GM10248 (cell line): ENCODE measurements around the gene ECEL1.

ENCODE experiments used
- CTCF ChIA-PET: fragments of 300-600 bp; sonication (Branson Sonifier 250); formaldehyde crosslinking; extraction: SDS; loops from one replicate; lab custom pipeline; 2021; ENCODE audit warnings: antibody characterized with exemption; lab: Yijun Ruan, JAX
- POLR2A ChIA-PET: fragments of 350-650 bp; sonication (Branson Sonifier 250); formaldehyde crosslinking; extraction: SDS; loops from one replicate; lab custom pipeline; 2020; ENCODE audit warnings: antibody characterized with exemption; lab: Yijun Ruan, JAX
- DNase-seq: peaks from one replicate; pipeline ENCODE4 v3.0.0; 2012; ENCODE audit errors: extremely low spot score
- CTCF ChIP-seq: IDR thresholded peaks from 2 replicates; pipeline ENCODE4 v1.5.1; 2012; ENCODE audit warnings: mild to moderate bottlenecking, low read depth; ENCODE audit errors: extremely low read depth, missing control alignments, control extremely low read depth

The ECEL1 gene

GRCh38 chr2:232488721-232489300 lies 1.2 kb upstream of the ECEL1 start:
- no peak for TF ChIP-seq CTCF
- CTCF ChIA-PET = no interaction called here
- DNase-seq = no peak
- POLR2A ChIA-PET = no interaction called here

- no peak for TF ChIP-seq CTCF
- DNase-seq = no peak
- ChIA-PET POLR2A (no interaction called here), CTCF (no interaction called here)
Observed at GRCh38 chr2:232488097-232488711, 570 bp upstream of the ECEL1 start.

- no peak for TF ChIP-seq CTCF
- CTCF ChIA-PET = no interaction called here
- POLR2A ChIA-PET = no interaction called here
- no peak for DNase-seq
Observed at GRCh38 chr2:232486558-232487384, 863 bp downstream of the ECEL1 start.

- CTCF ChIA-PET = no interaction called here
- no peak for TF ChIP-seq CTCF
- POLR2A ChIA-PET = no interaction called here
Observed at GRCh38 chr2:232485757-232486557, 1.7 kb downstream of the ECEL1 start.

GRCh38 chr2:232485348-232485756 lies 2.3 kb downstream of the ECEL1 start:
- DNase-seq = no peak
- ChIA-PET CTCF (no interaction called here), POLR2A (no interaction called here)
- no peak for TF ChIP-seq CTCF

More at GRCh38 chr2:232485757-232486557, 1.7 kb downstream of the ECEL1 start:
- no peak for DNase-seq
